IPS DF 19.7 (cell line): Measurements from ENCODE around the gene ASB18.

Experiments
- DNase-seq: peaks from one replicate; pipeline ENCODE4 v3.0.0-alpha.2; 2013; ENCODE audit warnings: low read depth, low spot score

The ASB18 gene

DNA sequence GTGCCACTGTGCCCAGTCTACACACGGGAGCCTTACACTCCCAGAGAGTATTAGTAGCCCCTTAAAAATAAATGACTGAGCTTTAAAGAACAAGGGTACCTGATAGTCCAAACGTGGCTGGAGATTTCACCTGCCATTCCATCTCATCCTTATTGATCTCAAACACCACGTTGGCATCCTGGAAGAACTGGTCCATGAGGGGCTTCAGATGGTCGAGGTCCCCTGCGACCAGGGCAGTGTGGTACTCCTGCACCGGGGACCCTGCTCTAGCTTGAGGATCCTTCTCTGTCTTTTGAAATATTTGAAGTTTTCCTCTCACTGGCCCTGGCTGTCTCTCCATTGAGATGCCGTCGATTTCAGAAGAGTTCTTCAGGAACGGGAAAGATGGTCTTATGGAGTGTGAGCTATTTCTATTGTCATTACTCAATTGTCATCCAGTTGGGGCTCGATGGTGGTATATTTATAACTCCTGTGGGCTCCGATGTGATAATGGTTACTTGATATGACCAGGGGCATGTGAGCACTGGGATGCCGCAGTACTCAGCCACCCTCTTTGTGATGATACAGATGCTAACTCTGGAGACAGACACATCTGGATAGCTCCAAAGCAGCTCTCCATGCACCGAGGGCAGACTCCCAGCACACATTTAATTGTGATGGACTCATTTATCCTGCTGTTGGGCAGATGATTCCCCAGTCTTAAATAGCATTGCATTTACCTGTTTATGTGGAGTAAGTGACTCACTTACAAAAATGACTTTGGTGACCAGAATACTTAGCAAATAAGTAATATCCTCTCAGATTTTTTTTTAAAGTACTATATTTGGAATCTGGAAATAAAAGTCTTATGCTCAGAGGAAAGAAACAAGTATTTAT, 22.8 kb downstream of the ASB18 start:
- no peak for DNase-seq

- DNase-seq, result no peak
These were observed 23.8 kb downstream of the ASB18 start for GRCh38 chr2:236240228-236240990.

DNA sequence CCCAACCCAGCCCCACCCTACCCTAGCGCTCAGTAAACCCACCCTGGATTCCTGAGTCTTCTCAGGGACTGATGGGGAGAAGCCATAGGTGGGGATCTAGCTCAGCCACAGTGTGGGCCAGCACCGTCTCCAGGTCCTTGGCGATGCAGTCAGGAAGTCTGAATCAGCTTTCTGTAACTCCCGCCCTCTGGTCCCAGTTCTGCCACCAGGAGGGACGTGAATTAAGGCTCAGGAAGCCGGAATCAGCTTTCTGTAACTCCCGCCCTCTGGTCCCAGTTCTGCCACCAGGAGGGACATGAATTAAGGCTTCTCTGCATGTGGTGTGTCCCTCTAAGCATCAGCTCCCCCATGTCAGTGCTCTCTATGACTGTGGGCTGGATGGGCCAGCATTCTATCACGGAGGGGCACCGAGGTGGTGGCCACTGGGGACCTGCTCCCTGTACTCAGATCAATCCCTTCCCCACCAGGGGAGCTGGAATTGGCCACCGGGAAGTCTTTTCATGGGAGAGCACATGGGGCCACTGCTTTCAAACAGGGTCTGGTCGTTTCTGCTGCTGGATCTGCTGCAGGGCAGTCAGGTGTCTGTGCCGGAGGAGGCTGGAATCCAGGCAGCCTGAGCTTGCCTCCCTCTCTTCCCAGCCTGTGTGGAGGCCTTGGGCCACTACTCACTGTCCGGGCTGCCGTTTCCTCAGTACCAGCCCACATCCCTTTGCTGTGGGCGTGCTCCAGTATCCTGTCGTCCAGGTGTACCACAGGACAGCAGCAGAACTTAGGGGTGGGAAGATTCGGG, 24.7 kb downstream of the ASB18 start:
- DNase-seq, result no peak

DNA sequence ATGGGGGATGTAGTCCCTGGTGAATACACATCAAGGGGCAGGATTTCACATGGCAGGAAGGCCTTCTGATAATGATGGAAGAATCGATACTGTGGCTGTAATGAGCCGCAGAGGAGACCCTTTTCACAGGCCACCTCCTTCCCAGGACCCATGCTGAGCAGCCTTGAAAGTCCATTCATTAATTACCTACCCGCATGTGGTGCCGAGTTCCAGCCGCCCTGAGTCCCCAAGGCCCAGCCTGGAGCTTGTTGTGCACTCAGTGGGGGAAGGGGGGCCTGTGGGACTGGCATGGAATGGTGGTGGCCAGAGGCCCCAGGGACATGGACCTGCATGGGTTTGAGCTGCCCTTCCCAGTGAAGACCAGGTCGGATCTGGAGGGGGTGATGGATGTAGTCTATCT, 25.5 kb downstream of the ASB18 start:
- no peak for DNase-seq

DNA sequence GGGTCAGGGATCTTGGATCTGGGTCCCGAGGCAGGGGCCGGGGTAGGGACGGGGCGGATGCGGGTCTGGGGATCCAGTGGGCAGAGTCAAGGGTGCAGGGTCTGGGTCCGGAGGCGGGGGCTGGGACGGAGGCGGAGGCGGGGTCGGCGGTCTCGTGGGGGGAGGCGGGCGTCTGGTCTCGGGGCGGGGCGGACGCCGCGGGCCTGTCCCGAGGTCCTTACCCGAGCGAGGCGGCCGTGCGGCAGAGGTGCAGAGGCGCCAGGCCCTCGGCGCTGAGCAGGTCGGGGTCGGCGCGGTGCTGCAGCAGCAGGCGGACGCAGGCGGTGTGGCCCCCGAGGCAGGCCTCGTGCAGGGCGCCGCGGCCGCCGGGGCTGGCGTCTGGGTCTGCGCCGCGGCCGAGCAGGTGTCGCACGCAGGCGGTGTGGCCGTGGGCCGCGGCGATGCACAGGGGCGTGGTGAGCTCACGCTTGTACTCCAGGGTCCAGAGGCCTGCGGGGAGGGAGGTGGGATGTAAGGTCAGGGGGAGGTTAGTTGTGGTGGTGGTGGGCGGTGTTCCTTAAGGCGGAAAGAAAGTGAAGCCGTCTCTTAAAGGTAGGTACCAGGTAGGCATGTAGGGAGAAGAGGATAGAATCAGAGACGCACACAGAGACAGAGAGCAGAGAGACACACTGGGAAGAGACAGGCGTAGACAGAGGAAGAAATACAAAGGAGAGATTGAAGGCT, 26.6 kb downstream of the ASB18 start:
- DNase-seq, result no peak

DNA sequence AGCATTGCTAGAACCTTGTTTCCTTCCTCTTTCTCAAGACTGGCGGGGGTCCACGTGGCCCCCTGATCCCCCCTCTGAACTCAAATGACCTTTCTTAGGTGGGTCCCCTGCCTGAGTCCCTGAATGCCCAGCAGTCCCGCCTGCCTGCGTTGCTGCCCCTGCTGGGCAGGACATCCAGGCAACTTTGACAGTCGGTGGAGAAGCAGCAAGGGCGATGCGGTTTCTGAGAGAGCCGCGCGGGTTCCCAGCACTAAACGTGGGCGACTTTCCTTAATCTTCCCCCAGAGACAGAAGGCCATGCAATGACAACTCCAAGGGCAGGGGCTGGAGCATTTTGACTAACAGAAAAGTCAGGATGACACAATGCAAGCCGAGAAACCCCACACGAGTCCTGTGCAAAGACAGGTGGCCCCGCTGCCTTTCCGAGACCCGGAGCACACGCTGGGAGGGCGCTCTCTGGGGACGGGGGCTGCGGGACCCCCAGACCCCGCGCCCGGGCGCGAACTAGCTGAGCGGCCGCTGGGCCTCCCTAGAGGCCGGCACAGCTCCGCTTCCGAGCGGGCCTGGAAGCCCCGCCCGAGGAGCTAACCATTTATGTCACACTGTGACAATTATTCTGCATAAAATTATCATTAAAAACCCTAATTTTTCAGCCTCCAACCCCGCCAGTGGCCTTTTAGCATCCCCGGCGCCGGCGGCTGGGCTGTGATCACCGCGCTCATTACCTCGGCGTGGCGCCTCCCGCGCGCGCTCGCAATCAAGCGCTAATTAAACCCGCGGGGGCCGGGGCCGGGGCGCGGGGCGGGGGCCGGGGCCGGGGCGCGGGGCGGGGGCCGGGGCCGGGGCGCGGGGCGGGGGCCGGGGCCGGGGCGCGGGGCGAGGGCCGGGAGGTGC, 27.4 kb downstream of the ASB18 start:
- no peak for DNase-seq

DNA sequence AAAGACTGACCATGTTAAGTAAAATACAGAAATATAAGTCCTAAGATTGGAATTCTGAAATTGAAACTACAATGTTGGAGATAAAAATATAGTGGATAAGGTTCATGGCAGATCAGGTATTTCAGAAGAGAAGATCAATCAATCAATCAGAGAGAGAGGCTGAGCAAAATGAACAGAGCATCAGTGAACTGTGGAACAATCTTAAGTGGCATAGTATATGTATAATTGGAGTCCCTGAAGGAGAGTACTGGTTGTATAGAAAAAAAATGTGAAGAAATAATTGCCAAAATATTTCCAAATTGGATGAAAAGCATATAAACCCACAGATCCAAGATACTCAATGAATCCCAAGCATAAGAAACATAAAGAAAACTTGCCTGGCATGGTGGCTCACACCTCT, 35.0 kb downstream of the ASB18 start:
- DNase-seq, result no peak

DNA sequence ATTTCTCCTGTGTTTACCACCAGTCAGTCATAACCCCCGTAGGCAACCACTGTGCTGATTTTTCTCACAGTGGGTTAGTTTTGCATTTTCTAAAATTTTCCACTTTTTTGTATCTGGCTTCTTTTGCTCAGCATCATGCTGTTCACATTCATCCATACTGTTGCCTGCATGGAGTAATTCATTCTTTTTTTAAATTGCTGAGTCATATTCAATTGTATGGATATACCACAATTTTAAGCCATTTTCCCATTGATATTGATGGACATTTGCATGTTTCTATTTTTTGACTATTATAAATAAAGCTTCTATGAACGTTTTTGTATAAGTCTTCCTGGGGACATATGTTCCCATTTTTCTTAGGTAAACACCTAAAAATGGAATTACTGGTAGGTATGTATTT, 40.5 kb downstream of the ASB18 start:
- no peak for DNase-seq

DNA sequence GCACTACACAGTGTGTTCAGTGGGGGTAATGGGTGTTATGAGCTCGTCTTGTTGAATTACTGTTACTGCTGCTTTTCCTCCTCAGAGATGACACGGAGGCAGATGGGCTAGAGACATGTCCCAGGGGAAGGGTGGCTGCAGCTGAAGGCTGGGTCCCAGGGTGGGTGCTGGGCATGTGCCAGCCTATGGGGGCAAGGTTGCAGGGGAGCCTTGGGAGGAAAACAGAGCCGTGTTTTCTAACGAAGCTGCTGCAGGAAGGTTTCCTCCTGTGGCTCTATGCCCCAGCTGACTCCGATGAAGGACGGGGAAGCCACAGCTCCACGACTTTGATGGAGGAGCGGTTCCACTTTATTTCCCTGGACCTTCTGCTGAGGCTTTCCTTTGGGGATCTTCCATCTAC, 42.4 kb downstream of the ASB18 start:
- DNase-seq, result no peak

- no peak for DNase-seq
These were observed 44.8 kb downstream of the ASB18 start for GRCh38 chr2:236219411-236219810.

GRCh38 chr2:236217926-236218325, 46.3 kb downstream of the ASB18 start:
- no peak for DNase-seq

- no peak for DNase-seq
These were observed 47.5 kb downstream of the ASB18 start for GRCh38 chr2:236216711-236217110.

DNA sequence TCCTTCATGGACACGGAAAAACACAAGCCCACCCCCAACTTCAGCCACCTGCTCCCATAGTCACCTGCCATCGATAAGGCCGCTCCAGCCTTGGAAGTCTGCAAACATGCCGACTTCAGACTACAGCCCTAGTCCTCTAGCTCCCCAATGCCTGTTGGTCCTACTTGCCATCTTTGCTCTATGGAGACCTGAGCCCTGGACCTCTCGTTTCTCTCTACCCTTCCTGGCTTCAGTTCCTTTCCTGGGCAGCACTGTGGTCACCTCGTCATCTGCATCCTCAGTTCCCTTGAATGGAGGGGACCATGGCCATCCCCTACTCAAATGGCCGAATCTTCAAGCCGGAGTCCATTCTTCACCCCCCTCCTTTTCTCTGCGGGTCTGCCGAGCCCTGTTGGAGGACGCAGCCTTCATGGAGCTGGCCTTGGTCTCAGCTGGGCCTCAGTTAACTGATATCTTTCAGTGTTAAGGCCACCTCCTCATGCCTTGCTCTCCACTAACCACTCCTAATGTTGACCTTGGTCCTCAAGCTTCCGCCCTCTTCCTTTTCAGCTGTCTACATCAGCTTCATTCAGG, 48.4 kb downstream of the ASB18 start:
- DNase-seq, result no peak

DNA sequence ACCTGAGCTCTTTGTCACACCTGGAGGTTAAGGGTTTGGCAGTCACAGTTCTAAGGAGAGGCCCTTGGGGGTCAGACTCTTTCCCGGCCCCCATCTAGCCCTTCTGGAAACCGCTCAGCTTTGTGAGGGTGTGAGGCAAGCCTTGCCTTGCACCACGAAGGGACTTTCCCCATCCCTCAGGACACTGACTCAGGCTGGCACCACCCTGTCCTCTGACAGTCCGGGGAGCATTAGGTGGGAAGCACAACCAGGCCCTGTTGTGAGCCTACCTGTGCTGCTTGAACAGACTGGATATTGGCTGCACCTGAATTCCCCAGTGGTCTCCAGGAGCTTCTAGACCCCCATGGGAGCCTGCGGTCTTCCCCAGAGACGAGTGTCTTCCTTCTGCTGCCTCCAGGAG, 49.0 kb downstream of the ASB18 start:
- no peak for DNase-seq

DNA sequence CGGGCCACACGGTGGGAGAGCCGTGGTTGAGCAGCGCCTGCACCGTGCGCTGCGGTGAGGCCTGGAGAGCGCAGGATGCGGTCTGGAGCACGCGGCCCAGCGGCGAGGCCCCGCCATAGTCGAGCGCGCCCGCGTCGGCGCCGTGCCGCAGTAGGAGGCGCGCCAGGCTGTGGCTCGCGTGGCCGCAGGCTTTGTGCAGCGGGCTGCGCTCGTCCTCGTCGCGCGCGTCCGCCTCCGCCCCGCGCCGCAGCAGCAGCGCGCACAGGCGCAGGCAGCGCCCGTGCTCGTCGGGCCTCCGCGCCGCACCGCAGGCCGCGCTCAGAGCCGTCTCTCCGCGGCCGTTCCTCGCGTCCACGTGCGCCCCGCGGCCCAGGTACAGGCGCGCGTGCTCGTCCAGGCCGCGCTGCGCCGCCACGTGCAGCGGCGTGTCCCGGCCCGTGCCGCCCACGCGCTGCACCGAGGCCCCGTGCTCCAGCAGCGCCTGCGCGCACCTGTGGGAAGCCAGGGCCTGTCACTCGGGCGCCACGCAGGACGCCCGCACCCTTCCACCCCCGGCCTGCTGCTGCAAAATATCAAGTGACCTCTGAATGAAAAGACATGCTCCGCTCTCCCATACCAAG, 49.7 kb downstream of the ASB18 start:
- no peak for DNase-seq

DNA sequence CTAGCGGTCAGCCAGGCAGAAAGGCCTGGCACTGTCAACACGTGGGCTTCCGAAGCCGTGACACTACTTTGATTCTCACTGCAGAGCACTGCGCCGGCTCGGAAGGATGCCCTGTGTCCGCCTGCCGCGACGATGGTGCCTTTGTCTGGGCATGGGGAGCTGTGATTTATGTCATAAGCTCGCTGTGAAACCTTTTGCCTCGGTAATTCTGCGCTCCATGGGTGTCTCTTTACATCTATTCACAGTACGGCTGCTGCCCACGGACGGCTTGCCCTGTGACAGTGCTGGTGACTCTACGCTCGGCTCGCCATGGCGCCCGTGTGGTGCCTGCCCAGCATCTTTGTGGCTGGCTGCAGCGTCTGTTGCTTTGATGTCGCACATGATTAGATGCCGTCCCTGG, 52.9 kb downstream of the ASB18 start:
- no peak for DNase-seq

- DNase-seq, result no peak
These were observed 53.7 kb downstream of the ASB18 start for GRCh38 chr2:236210536-236210935.

DNA sequence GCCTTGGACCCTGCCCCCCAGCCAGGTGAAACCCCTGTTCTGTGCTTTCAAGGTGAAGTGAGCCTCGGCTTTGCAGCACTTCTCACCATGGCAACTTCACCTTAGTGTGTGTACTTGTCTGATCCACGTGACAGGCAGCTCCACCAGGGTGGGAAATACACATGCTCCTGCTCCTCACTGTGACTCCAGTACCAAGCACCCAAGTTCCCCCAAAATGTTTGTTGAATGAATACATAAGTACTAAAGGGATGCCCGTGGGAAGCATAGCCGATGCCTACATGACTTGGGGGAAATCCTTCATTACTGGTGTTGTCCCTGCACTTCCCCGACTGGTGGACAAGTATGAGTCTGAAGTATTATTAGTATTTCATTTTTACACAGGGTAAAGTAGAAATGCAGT, 54.2 kb downstream of the ASB18 start:
- no peak for DNase-seq

DNA sequence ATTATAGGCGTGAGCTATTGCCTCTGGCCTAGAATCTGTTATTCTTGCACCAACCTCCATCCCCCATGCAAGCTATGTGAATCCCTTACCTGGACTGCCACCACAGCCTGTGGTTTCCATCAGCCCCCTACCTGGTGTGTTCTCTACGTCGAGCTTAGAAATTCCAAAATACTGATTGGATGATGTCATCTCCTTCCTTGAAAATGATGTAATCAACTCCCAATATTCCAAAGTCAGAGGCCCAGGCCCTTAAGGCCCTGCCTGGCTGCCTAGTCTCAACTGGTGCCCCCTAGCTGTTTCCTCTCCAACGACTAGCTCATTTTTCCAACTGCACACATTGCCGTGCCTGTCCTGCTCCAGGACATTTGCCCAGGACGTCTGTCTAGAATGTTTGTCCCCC, 54.7 kb downstream of the ASB18 start:
- DNase-seq, result peak; percentile 60
